Ammon's horn (tissue), 1 donor: ENCODE results near the gene NOX5.

Source experiments
- DNase-seq: peaks from one replicate; pipeline ENCODE4 v3.0.0-alpha.2; 2016; ENCODE audit warnings: low spot score

Gene NOX5

GRCh38 chr15:69025320-69025719 lies 10.8 kb downstream of the NOX5 start:
- no peak for DNase-seq

GRCh38 chr15:69026355-69026754 lies 11.9 kb downstream of the NOX5 start:
- no peak for DNase-seq

GRCh38 chr15:69027976-69028518 lies 13.6 kb downstream of the NOX5 start:
- DNase-seq, result no peak

GRCh38 chr15:69031013-69032001 lies 16.8 kb downstream of the NOX5 start:
- peak; percentile 8 for DNase-seq

- DNase-seq, result no peak
These were observed 17.5 kb downstream of the NOX5 start for GRCh38 chr15:69032031-69032430.

GRCh38 chr15:69032703-69033373 lies 18.3 kb downstream of the NOX5 start:
- no peak for DNase-seq

GRCh38 chr15:69034352-69034751 lies 19.9 kb downstream of the NOX5 start:
- DNase-seq, result no peak

- DNase-seq, result no peak
These were observed 20.9 kb downstream of the NOX5 start for GRCh38 chr15:69035205-69035917.

GRCh38 chr15:69035918-69036258 lies 21.4 kb downstream of the NOX5 start:
- DNase-seq, result no peak

GRCh38 chr15:69036826-69037225 lies 22.3 kb downstream of the NOX5 start:
- no peak for DNase-seq

GRCh38 chr15:69037482-69037881 lies 23.0 kb downstream of the NOX5 start:
- DNase-seq, result no peak

GRCh38 chr15:69037977-69038376 lies 23.5 kb downstream of the NOX5 start:
- DNase-seq, result no peak

GRCh38 chr15:69038508-69038907 lies 24.0 kb downstream of the NOX5 start:
- DNase-seq, result no peak

- DNase-seq, result no peak
These were observed 25.2 kb downstream of the NOX5 start for GRCh38 chr15:69039516-69040225.

- no peak for DNase-seq
These were observed 28.0 kb downstream of the NOX5 start for GRCh38 chr15:69042531-69042930.

- no peak for DNase-seq
These were observed 31.3 kb downstream of the NOX5 start for GRCh38 chr15:69045802-69046201.

- DNase-seq, result no peak
These were observed 32.3 kb downstream of the NOX5 start for GRCh38 chr15:69046781-69047180.

GRCh38 chr15:69049976-69050375 lies 35.5 kb downstream of the NOX5 start:
- DNase-seq, result no peak

- no peak for DNase-seq
These were observed 40.8 kb downstream of the NOX5 start for GRCh38 chr15:69055251-69055650.

GRCh38 chr15:69056365-69056764 lies 41.9 kb downstream of the NOX5 start:
- DNase-seq, result no peak

- DNase-seq, result peak; percentile 92
These were observed 44.5 kb downstream of the NOX5 start for GRCh38 chr15:69058830-69059556.
